HG03108 (cell line): ENCODE measurements around the gene LMAN1.

Experiments
- ATAC-seq: cut with Tn5 transposase; IDR thresholded peaks from one replicate; pipeline ENCODE4 v1.9.1; 2021; ENCODE audit warnings: moderate library complexity; ENCODE audit not compliant: unreplicated experiment

LMAN1 gene

GRCh38 chr18:59372975-59373374 is 13.9 kb upstream of the LMAN1 start:
- no peak for ATAC-seq

- ATAC-seq, result no peak
Measured at GRCh38 chr18:59360381-59360780, 1.3 kb upstream of the LMAN1 start.

GRCh38 chr18:59359576-59359952 is 499 bp upstream of the LMAN1 start:
- ATAC-seq, result peak; percentile 6

GRCh38 chr18:59358414-59358711 is 702 bp downstream of the LMAN1 start:
- ATAC-seq, result no peak

- ATAC-seq, result no peak
Measured at GRCh38 chr18:59357928-59358327, 1.1 kb downstream of the LMAN1 start.

GRCh38 chr18:59354731-59355130 is 4.3 kb downstream of the LMAN1 start:
- no peak for ATAC-seq

GRCh38 chr18:59353079-59353680 is 5.9 kb downstream of the LMAN1 start:
- no peak for ATAC-seq

GRCh38 chr18:59352250-59352855 is 6.7 kb downstream of the LMAN1 start:
- no peak for ATAC-seq

GRCh38 chr18:59345556-59345955 is 13.5 kb downstream of the LMAN1 start:
- ATAC-seq, result no peak

- no peak for ATAC-seq
Measured at GRCh38 chr18:59344996-59345395, 14.1 kb downstream of the LMAN1 start.

GRCh38 chr18:59343926-59344325 is 15.1 kb downstream of the LMAN1 start:
- ATAC-seq, result no peak

GRCh38 chr18:59340817-59341216 is 18.2 kb downstream of the LMAN1 start:
- ATAC-seq, result no peak

- no peak for ATAC-seq
Measured at GRCh38 chr18:59340312-59340711, 18.8 kb downstream of the LMAN1 start.

- ATAC-seq, result no peak
Measured at GRCh38 chr18:59332986-59333385, 26.1 kb downstream of the LMAN1 start.

- ATAC-seq, result no peak
Measured at GRCh38 chr18:59328683-59329082, 30.4 kb downstream of the LMAN1 start.

- ATAC-seq, result no peak
Measured at GRCh38 chr18:59325965-59326364, 33.1 kb downstream of the LMAN1 start.

- ATAC-seq, result no peak
Measured at GRCh38 chr18:59324623-59324971, 34.5 kb downstream of the LMAN1 start.

GRCh38 chr18:59323931-59324622 is 35.0 kb downstream of the LMAN1 start:
- no peak for ATAC-seq

GRCh38 chr18:59318460-59319050 is 40.5 kb downstream of the LMAN1 start, which contains the start of gene CPLX4:
Gene CPLX4, minus strand, starts transcription at chr18:59318649. Its CDS starts 187 bp downstream, at chr18:59318462.
- ATAC-seq, result no peak

GRCh38 chr18:59311631-59312030 is 47.4 kb downstream of the LMAN1 start:
- no peak for ATAC-seq

GRCh38 chr18:59308938-59309260 is 50.2 kb downstream of the LMAN1 start:
- ATAC-seq, result no peak

- ATAC-seq, result peak; percentile 94
Measured at GRCh38 chr18:59308248-59308937, 50.7 kb downstream of the LMAN1 start.
